Esophagus muscularis mucosa (tissue), 4 donors: ENCODE data around the gene PCGF1.

Experiments
- CTCF ChIP-seq, 3 experiments: fragments of 200-600 bp in 2 of 3; fragments of 450-650 bp in 1 of 3; sonication (generic) in 2 of 3; IDR thresholded peaks; one replicate each; pipeline ENCODE4 v1.5.1; 2017 to 2019; ENCODE audit warnings: antibody characterized with exemption in 3 of 3, mild to moderate bottlenecking in 2 of 3, moderate library complexity in 1 of 3
- EP300 ChIP-seq: sonication (generic); formaldehyde crosslinking; IDR thresholded peaks from one replicate; pipeline ENCODE4 v1.6.1; 2017; ENCODE audit warnings: antibody characterized with exemption
- POLR2A ChIP-seq: fragments of 450-650 bp; IDR thresholded peaks from one replicate; pipeline ENCODE4 v1.6.1; 2017; ENCODE audit warnings: antibody characterized with exemption, moderate library complexity, mild to moderate bottlenecking, low read depth
- POLR2AphosphoS5 ChIP-seq, 2 donors: sonication (generic); formaldehyde crosslinking; IDR thresholded peaks; one replicate each; pipeline ENCODE4 v1.6.1; 2017; ENCODE audit warnings: antibody characterized with exemption in 2 of 2

GRCh38 chr2:74501335-74502071, 6.0 kb downstream of the PCGF1 start:
- no peak for TF ChIP-seq POLR2A
- no peak for TF ChIP-seq CTCF (IDR thresholded peaks at IDR 0.05)
- TF ChIP-seq POLR2AphosphoS5 (IDR thresholded peaks at IDR 0.05): no peak
- TF ChIP-seq EP300: no peak
